Prostate gland (tissue), 2 donors: ENCODE measurements around the gene BEX4.

Experiments used
- CTCF ChIP-seq, 4 experiments: fragments of 200-600 bp in 2 of 4; fragments of 450-650 bp in 2 of 4; sonication (generic) in 2 of 4; IDR thresholded peaks; 1 replicate in 3 of 4; 2 replicates in 1 of 4; pipeline ENCODE4 v1.5.1; 2016 to 2019; ENCODE audit warnings: antibody characterized with exemption in 4 of 4, mild to moderate bottlenecking in 2 of 4, moderate library complexity in 2 of 4
- POLR2AphosphoS5 ChIP-seq: sonication (generic); formaldehyde crosslinking; IDR thresholded peaks from one replicate; pipeline ENCODE4 v1.6.1; 2017; ENCODE audit warnings: antibody characterized with exemption

DNA sequence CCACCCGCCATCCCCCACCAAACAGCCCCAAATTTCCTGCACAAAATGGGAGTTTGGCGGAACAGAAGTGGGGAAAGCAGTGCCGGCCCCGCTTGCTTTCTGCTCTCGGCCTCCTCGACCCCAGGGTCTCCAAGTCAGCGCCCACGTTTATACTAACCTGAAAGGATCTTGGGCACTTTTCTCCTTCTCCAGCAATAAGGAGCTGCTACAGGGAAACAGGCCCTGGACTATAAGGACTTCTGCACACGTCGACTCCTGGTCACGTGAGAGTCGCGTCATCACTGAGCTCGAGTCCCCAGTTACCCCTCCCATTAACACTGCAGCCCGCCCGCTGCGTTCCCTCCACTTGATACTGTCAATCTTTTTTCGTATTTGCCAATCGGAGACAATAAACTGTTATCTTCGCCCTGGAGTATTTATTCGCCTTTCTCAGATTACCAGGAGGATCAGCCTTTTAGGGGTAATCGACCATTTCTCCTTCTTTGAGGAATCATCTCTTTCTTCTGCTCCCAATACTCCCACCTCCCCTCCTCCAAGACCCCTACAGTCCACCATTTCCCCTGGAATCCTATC, 40.1 kb downstream of the BEX4 start, which contains the start of gene TCEAL8:
- no peak for TF ChIP-seq CTCF (IDR thresholded peaks at IDR 0.05)
- peak; percentile 83 for TF ChIP-seq POLR2AphosphoS5
